ENCODE results near the gene CDK5RAP3. TPM values are rescaled to one million over a fixed set of nuclear protein-coding genes. Genes with fewer than 3 reads are reported as not detected.

Gene CDK5RAP3
- total RNA-seq, 1 experiment from 2014 or later, result 128 TPM

- TF ChIP-seq CREM (CRISPR knock-in tag; IDR thresholded peaks at IDR 0.05) (no peak), ESRRA (CRISPR knock-in tag; IDR thresholded peaks at IDR 0.05; ENCODE audit: borderline replicate concordance) (no peak), ELF4 (CRISPR knock-in tag; IDR thresholded peaks at IDR 0.05; ENCODE audit: low read depth) (no peak), NR2C2 (CRISPR knock-in tag; IDR thresholded peaks at IDR 0.05) (no peak), GABPB1 (CRISPR knock-in tag; IDR thresholded peaks at IDR 0.05) (no peak), ATF3 (CRISPR knock-in tag; conservative IDR thresholded peaks at IDR 0.05) (no peak), TEAD4 (CRISPR knock-in tag; IDR thresholded peaks at IDR 0.05) (no peak), USF2 (CRISPR knock-in tag; IDR thresholded peaks at IDR 0.05) (no peak), ZNF423 (CRISPR knock-in tag; IDR thresholded peaks at IDR 0.05) (no peak), SMAD4 (CRISPR knock-in tag; IDR thresholded peaks at IDR 0.05) (no peak)
- TF ChIP-seq, protein P1, sequence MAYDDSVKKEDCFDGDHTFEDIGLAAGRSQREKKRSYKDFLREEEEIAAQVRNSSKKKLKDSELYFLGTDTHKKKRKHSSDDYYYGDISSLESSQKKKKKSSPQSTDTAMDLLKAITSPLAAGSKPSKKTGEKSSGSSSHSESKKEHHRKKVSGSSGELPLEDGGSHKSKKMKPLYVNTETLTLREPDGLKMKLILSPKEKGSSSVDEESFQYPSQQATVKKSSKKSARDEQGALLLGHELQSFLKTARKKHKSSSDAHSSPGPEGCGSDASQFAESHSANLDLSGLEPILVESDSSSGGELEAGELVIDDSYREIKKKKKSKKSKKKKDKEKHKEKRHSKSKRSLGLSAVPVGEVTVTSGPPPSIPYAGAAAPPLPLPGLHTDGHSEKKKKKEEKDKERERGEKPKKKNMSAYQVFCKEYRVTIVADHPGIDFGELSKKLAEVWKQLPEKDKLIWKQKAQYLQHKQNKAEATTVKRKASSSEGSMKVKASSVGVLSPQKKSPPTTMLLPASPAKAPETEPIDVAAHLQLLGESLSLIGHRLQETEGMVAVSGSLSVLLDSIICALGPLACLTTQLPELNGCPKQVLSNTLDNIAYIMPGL (CRISPR knock-in tag; IDR thresholded peaks at IDR 0.05), result no peak
- ATAC-seq, result no peak
- CTCF ChIA-PET, result interaction anchor here (1.2 to 2.0 kb wide), 3 partner anchors 12 to 45 kb away, joined by 3 to 9 read pairs (median 5); no protein-coding TSS in a partner anchor
- H3K27me3 Mint-ChIP-seq (ENCODE audit: low read depth), result no peaks in the 10 kb centered on the region
- DNase-seq (ENCODE audit: low spot score), result no peak
- POLR2A ChIA-PET, result no interaction called here
- H3K27ac Mint-ChIP-seq, result no peak overlapping the region
- H3K4me3 Mint-ChIP-seq, result no peak overlapping the region
- H3K36me3 Mint-ChIP-seq, result no peaks in the 10 kb centered on the region
- no peaks in the 10 kb centered on the region for H3K9me3 Mint-ChIP-seq
- peaks cover 59% of the 10 kb centered on the region for H3K4me1 Mint-ChIP-seq
These were observed 21.3 kb downstream of the CDK5RAP3 start for GRCh38 chr17:47992216-47992615.

DNA sequence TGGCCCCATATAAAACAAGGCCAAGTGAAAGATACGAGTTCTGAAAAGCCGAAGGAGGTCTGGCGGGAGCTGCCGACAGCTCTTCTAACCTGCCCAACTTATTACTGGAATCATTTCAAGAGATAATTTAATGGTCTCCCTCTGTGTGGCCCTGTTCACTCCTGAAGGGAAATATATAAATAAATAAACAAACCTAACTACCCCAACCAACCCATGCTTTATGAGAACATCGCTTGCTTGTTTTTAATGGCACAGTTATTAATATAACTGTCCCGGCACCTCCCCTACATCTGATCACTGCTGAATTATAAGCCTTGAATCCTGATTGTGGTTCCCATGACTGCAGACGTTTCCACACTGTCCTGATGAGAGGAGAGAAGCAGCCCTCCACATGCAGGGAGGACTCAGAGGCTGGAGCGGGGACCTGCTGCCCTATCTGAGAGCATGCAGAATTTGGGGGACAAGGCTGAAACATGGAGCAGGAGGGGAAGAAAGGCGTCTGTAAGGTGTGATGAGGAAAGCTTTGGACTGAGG is 22.2 kb downstream of the CDK5RAP3 start:
- no peak for TF ChIP-seq NFE2L1 (CRISPR knock-in tag; IDR thresholded peaks at IDR 0.05)
- TF ChIP-seq FOXJ3 (CRISPR knock-in tag; IDR thresholded peaks at IDR 0.05; ENCODE audit: borderline replicate concordance), result no peak
- TF ChIP-seq SMAD3 (CRISPR knock-in tag; IDR thresholded peaks at IDR 0.05; ENCODE audit: borderline replicate concordance), result no peak
- no peak for TF ChIP-seq KAT7 (CRISPR knock-in tag; IDR thresholded peaks at IDR 0.05; ENCODE audit: borderline replicate concordance)
- no peak for TF ChIP-seq FOXK1 (CRISPR knock-in tag; IDR thresholded peaks at IDR 0.05)
- no peak for TF ChIP-seq MXD4 (CRISPR knock-in tag; IDR thresholded peaks at IDR 0.05; ENCODE audit: borderline replicate concordance)
- no peak for TF ChIP-seq ZNF416 (CRISPR knock-in tag; IDR thresholded peaks at IDR 0.05)
- no peak for TF ChIP-seq TP53 (CRISPR knock-in tag; IDR thresholded peaks at IDR 0.05)
- TF ChIP-seq RELA (CRISPR knock-in tag; IDR thresholded peaks at IDR 0.05; ENCODE audit: borderline replicate concordance), result no peak
- no peak for TF ChIP-seq MLX (CRISPR knock-in tag; IDR thresholded peaks at IDR 0.05)
- no peak for TF ChIP-seq E2F4 (CRISPR knock-in tag; IDR thresholded peaks at IDR 0.05; ENCODE audit: borderline replicate concordance, low read depth)
- TF ChIP-seq, protein P2, sequence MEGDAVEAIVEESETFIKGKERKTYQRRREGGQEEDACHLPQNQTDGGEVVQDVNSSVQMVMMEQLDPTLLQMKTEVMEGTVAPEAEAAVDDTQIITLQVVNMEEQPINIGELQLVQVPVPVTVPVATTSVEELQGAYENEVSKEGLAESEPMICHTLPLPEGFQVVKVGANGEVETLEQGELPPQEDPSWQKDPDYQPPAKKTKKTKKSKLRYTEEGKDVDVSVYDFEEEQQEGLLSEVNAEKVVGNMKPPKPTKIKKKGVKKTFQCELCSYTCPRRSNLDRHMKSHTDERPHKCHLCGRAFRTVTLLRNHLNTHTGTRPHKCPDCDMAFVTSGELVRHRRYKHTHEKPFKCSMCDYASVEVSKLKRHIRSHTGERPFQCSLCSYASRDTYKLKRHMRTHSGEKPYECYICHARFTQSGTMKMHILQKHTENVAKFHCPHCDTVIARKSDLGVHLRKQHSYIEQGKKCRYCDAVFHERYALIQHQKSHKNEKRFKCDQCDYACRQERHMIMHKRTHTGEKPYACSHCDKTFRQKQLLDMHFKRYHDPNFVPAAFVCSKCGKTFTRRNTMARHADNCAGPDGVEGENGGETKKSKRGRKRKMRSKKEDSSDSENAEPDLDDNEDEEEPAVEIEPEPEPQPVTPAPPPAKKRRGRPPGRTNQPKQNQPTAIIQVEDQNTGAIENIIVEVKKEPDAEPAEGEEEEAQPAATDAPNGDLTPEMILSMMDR (IDR thresholded peaks at IDR 0.05), result no peak
- TF ChIP-seq, protein P3, sequence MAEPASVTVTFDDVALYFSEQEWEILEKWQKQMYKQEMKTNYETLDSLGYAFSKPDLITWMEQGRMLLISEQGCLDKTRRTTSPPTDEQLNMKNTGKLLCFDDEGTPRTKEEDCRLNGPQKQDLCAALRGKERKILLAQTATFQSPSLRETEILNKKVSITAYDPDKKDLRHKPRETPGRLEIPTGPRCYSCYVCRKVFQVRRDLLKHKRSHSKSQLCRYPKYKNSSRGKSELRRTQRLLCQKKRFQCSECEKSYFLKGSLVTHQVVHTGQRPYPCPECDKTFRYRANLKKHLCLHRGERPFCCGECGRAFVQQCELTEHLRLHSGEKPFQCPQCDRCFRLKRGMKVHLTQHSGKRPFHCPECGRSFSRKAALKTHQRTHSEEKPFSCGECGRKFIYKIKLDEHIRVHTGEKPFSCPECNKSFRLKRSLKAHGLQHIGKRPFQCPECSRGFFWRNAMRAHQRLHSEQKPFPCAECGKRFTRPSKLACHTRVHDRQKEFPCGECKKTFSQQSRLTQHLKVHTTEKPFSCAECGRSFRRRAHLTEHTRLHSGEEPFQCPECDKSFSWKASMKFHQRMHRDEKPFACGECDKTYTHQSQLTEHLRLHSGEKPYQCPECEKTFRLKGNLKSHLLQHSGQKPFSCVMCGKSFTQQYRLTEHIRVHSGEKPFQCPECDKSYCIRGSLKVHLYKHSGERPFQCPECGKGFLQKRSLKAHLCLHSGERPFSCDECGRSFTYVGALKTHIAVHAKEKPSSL (CRISPR knock-in tag; conservative IDR thresholded peaks at IDR 0.05), result no peak
- TF ChIP-seq JUN (CRISPR knock-in tag; IDR thresholded peaks at IDR 0.05), result no peak
- no peak for TF ChIP-seq SMAD4 (CRISPR knock-in tag; IDR thresholded peaks at IDR 0.05)
- no peak for TF ChIP-seq FOXP1 (CRISPR knock-in tag; IDR thresholded peaks at IDR 0.05; ENCODE audit: borderline replicate concordance)
- no peak for TF ChIP-seq TEAD1 (CRISPR knock-in tag; IDR thresholded peaks at IDR 0.05)
- H3K27me3 Mint-ChIP-seq (ENCODE audit: low read depth), result no peaks in the 10 kb centered on the region
- no peak overlapping the region for H3K4me3 Mint-ChIP-seq
- peaks cover 51% of the 10 kb centered on the region for H3K4me1 Mint-ChIP-seq
- H3K27ac Mint-ChIP-seq, result no peak overlapping the region
- ATAC-seq (no peak), DNase-seq (ENCODE audit: low spot score) (no peak)
- H3K9me3 Mint-ChIP-seq, result no peaks in the 10 kb centered on the region
- CTCF ChIA-PET, result interaction anchor here (0.6 to 3.1 kb wide), 7 partner anchors 9 to 152 kb away, joined by 3 to 18 read pairs (median 4); partner anchors contain the start of gene SCRN2
- no peaks in the 10 kb centered on the region for H3K36me3 Mint-ChIP-seq
- POLR2A ChIA-PET, result no interaction called here

Measured in WTC11 (cell line).